Type B pancreatic cell (in vitro differentiated cells): ENCODE results near the gene PAPPA. TPM values are rescaled to one million over a fixed set of nuclear protein-coding genes. Genes with fewer than 3 reads are reported as not detected.

Experiments used
- DNase-seq: peaks from one replicate; pipeline ENCODE4 v3.0.0; 2021; ENCODE audit warnings: mixed read lengths; ENCODE audit not compliant: unreplicated experiment; ENCODE audit errors: extremely low spot score
- H3K27ac Mint-ChIP-seq: 2 replicates; pipeline ENCODE4 v1.8.0; 2021; ENCODE audit warnings: mild to moderate bottlenecking, mixed read lengths
- H3K27me3 Mint-ChIP-seq: 2 replicates; pipeline ENCODE4 v1.8.0; 2021; ENCODE audit warnings: mixed read lengths
- H3K36me3 Mint-ChIP-seq: 2 replicates; pipeline ENCODE4 v1.8.0; 2021; ENCODE audit warnings: mixed read lengths
- H3K4me1 Mint-ChIP-seq: one replicate; pipeline ENCODE4 v1.8.0; 2021; ENCODE audit warnings: mixed read lengths; ENCODE audit not compliant: unreplicated experiment
- H3K4me3 Mint-ChIP-seq: 2 replicates; pipeline ENCODE4 v1.8.0; 2021; ENCODE audit warnings: mild to moderate bottlenecking, mixed read lengths
- H3K9me3 Mint-ChIP-seq: 2 replicates; pipeline ENCODE4 v1.8.0; 2021; ENCODE audit warnings: mixed read lengths
- CTCF ChIP-seq: fragments of 200-600 bp; sonication (generic); conservative IDR thresholded peaks from 2 replicates; pipeline ENCODE4 v1.5.0; 2021; ENCODE audit warnings: antibody characterized with exemption, mild to moderate bottlenecking
- total RNA-seq: library from RNA; stranded (reverse); gene quantifications from 2 replicates; pipeline ENCODE4 v1.2.1, GENCODE V29; 2021; ENCODE audit warnings: low replicate concordance

PAPPA gene
- total RNA-seq, 1 donor from 2014 or later, result 11.0 TPM

- H3K36me3 Mint-ChIP-seq, result peaks cover 24% of the 10 kb centered on the region
Observed at GRCh38 chr9:116383936-116384335, 230.3 kb downstream of the PAPPA start.

GRCh38 chr9:116387934-116388698 lies 234.5 kb downstream of the PAPPA start:
- H3K27me3 Mint-ChIP-seq, result no peaks in the 10 kb centered on the region
- no peaks in the 10 kb centered on the region for H3K9me3 Mint-ChIP-seq
- peaks cover 5% of the 10 kb centered on the region for H3K4me1 Mint-ChIP-seq
- no peak overlapping the region for H3K27ac Mint-ChIP-seq
- TF ChIP-seq CTCF, result no peak
- no peak for DNase-seq
- H3K36me3 Mint-ChIP-seq, result peaks cover 22% of the 10 kb centered on the region
- no peak overlapping the region for H3K4me3 Mint-ChIP-seq

More at GRCh38 chr9:116383936-116384335, 230.3 kb downstream of the PAPPA start:
- no peak overlapping the region for H3K27ac Mint-ChIP-seq
- no peak for TF ChIP-seq CTCF
- no peaks in the 10 kb centered on the region for H3K27me3 Mint-ChIP-seq
- H3K9me3 Mint-ChIP-seq, result no peaks in the 10 kb centered on the region
- H3K4me1 Mint-ChIP-seq, result peaks cover 5% of the 10 kb centered on the region
- no peak overlapping the region for H3K4me3 Mint-ChIP-seq
- DNase-seq, result no peak

- Mint-ChIP-seq H3K27me3 (no peaks in the 10 kb centered on the region), H3K36me3 (peaks cover 27% of the 10 kb centered on the region), H3K27ac (no peak overlapping the region), H3K4me1 (no peaks in the 10 kb centered on the region), H3K4me3 (no peak overlapping the region), H3K9me3 (no peaks in the 10 kb centered on the region)
- DNase-seq, result no peak
- TF ChIP-seq CTCF, result no peak
Observed at GRCh38 chr9:116389541-116390302, 236.1 kb downstream of the PAPPA start.

- no peaks in the 10 kb centered on the region for H3K27me3 Mint-ChIP-seq
- DNase-seq, result no peak
- no peaks in the 10 kb centered on the region for H3K9me3 Mint-ChIP-seq
- no peak overlapping the region for H3K4me3 Mint-ChIP-seq
- no peaks in the 10 kb centered on the region for H3K4me1 Mint-ChIP-seq
- no peak for TF ChIP-seq CTCF
- no peak overlapping the region for H3K27ac Mint-ChIP-seq
- H3K36me3 Mint-ChIP-seq, result peaks cover 30% of the 10 kb centered on the region
Observed at GRCh38 chr9:116390303-116391228, 237.0 kb downstream of the PAPPA start.

- no peak for TF ChIP-seq CTCF
- H3K27me3 Mint-ChIP-seq, result no peaks in the 10 kb centered on the region
- no peak for DNase-seq
- no peaks in the 10 kb centered on the region for H3K9me3 Mint-ChIP-seq
- H3K27ac Mint-ChIP-seq, result no peak overlapping the region
- no peak overlapping the region for H3K4me3 Mint-ChIP-seq
- H3K4me1 Mint-ChIP-seq, result no peaks in the 10 kb centered on the region
- peaks cover 33% of the 10 kb centered on the region for H3K36me3 Mint-ChIP-seq
Observed at GRCh38 chr9:116391306-116391900, 237.8 kb downstream of the PAPPA start.
